Osteoblast (primary cell): ENCODE data around the gene ZNF318. TPM values are rescaled to one million over a fixed set of nuclear protein-coding genes. Genes with fewer than 3 reads are reported as not detected.
A peak's percentile ranks its signal among the peaks of the same experiment; 100 is the strongest.
"Not testable (repeated sequence)": the region's sequence is repeated elsewhere in the genome, so short reads cannot be mapped to it uniquely, and the experiment has no call there.

Source experiments
- DNase-seq: peaks from one replicate; pipeline ENCODE4 v3.0.0; 2011; ENCODE audit warnings: low spot score, mixed read lengths; ENCODE audit not compliant: insufficient read length; ENCODE audit errors: missing footprints
- H2AFZ ChIP-seq: 2 replicates; pipeline ENCODE4 v1.6.0; 2011; ENCODE audit warnings: mild to moderate bottlenecking, low read length
- H3K27ac ChIP-seq: 2 replicates; pipeline ENCODE4 v1.5.1; 2011; ENCODE audit warnings: mild to moderate bottlenecking, low read depth, low read length, moderate library complexity
- H3K27me3 ChIP-seq: 2 replicates; pipeline ENCODE4 v1.6.0; 2012; ENCODE audit warnings: mild to moderate bottlenecking, control low read depth, inconsistent platforms, low read length, moderate library complexity; ENCODE audit not compliant: insufficient read depth
- H3K36me3 ChIP-seq: 2 replicates; pipeline ENCODE4 v1.5.1; 2011; ENCODE audit warnings: mild to moderate bottlenecking, low read length, control low read depth, moderate library complexity; ENCODE audit not compliant: insufficient read depth
- H3K4me1 ChIP-seq: 2 replicates; pipeline ENCODE4 v1.5.1; 2011; ENCODE audit warnings: mild to moderate bottlenecking, low read length, control low read depth, moderate library complexity; ENCODE audit not compliant: insufficient read depth
- H3K4me2 ChIP-seq: 2 replicates; pipeline ENCODE4 v1.6.0; 2011; ENCODE audit warnings: mild to moderate bottlenecking, low read length; ENCODE audit not compliant: insufficient read depth
- H3K4me3 ChIP-seq: fragments of 200-600 bp; sonication (generic); 3 replicates; pipeline ENCODE4 v1.5.1; 2012; ENCODE audit warnings: mild to moderate bottlenecking, low read length, inconsistent platforms; ENCODE audit not compliant: insufficient read depth
- H3K79me2 ChIP-seq: 2 replicates; pipeline ENCODE4 v1.6.0; 2012; ENCODE audit warnings: mild to moderate bottlenecking, low read length, control low read depth, inconsistent platforms; ENCODE audit not compliant: insufficient read depth
- H3K9me3 ChIP-seq: 2 replicates; pipeline ENCODE4 v1.5.1; 2011; ENCODE audit warnings: low read depth, low read length, control low read depth
- H4K20me1 ChIP-seq: 2 replicates; pipeline ENCODE4 v1.6.0; 2012; ENCODE audit warnings: mild to moderate bottlenecking, low read length, control low read depth; ENCODE audit not compliant: insufficient read depth
- CTCF ChIP-seq: IDR thresholded peaks from 2 replicates; pipeline ENCODE4 v1.5.1; 2011; ENCODE audit warnings: mild to moderate bottlenecking, low read depth, low read length, moderate library complexity; ENCODE audit errors: extremely low read depth
- total RNA-seq: library from RNA; depleted of rRNA; stranded (reverse); fragments of >200 nt; gene quantifications from 2 replicates; pipeline ENCODE4 v1.2.3, GENCODE V29; 2012

Gene ZNF318
- total RNA-seq, 1 donor = 12.3 TPM

DNA sequence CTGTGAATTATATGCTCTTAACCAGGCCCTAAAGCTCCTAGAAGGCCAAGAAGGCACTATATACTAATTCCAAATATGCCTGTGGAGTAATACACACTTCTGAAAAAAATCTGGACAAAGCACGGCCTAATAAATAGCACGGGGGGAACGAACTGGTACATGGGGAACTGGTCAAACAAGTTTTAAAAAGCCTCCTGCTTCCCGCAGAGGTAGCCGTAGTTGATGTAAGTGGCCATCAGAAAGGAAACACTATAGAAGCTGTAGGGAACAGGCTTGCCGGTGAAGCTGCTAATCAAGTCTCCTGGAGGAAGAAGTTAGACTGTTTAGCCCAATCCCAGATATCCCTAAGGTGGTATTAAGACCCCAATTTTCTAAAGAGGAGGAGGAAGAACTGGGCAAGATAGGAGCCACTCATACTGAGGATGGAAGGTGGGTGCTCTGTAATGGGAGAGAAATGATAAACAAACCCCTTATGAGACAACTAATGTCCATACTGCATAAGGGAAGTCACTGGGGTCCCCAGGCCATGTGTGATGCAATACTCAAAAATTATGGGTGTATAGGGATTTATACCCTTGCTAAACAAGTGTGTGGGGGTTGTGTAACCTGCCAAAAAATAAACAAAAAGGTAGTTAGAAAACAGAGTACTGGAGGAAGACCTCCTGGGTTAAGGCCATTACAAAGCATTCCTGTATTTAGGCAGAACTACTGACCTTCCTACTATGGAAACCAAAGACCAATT is 27.1 kb upstream of the ZNF318 start:
- Histone ChIP-seq H3K9me3 (no peaks in the 10 kb centered on the region), H3K27ac (no peak overlapping the region)

DNA sequence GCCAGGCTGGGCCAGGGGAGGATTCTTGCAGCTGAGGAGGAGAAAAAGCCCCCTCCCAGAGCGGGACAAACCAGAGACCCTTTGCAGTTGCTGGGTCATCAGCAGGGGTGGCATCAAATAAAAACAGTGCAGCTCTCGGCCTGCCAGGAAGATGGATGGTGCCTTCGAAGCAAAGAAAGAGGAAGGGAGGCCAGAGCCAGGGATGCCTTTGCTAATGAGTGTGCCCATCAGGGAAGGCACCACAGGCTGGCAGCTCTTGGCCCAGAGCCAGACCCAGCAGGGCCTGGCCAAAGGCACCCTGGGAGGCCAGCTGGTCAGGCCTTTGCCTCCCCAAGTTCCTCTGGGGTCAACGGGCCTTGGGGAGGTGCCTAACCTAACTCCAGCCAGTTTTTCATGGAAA is 26.3 kb upstream of the ZNF318 start:
- Histone ChIP-seq H3K27ac (no peak overlapping the region), H4K20me1 (no peaks in the 10 kb centered on the region), H3K4me3 (no peak overlapping the region), H2AFZ (no peak overlapping the region), H3K79me2 (no peaks in the 10 kb centered on the region), H3K27me3 (peaks cover 2% of the 10 kb centered on the region), H3K4me2 (no peak overlapping the region), H3K4me1 (no peaks in the 10 kb centered on the region), H3K9me3 (no peaks in the 10 kb centered on the region), H3K36me3 (no peaks in the 10 kb centered on the region)
- TF ChIP-seq CTCF = no peak
- no peak for DNase-seq

More for the DNA sequence above, 27.1 kb upstream of the ZNF318 start:
- H3K4me1 ChIP-seq = no peaks in the 10 kb centered on the region
- no peak overlapping the region for H3K4me2 ChIP-seq
- no peak for TF ChIP-seq CTCF
- H3K36me3 ChIP-seq = no peaks in the 10 kb centered on the region
- no peaks in the 10 kb centered on the region for H4K20me1 ChIP-seq
- no peak overlapping the region for H3K4me3 ChIP-seq
- no peaks in the 10 kb centered on the region for H3K79me2 ChIP-seq
- no peak overlapping the region for H2AFZ ChIP-seq
- DNase-seq = no peak
- peaks cover 2% of the 10 kb centered on the region for H3K27me3 ChIP-seq

DNA sequence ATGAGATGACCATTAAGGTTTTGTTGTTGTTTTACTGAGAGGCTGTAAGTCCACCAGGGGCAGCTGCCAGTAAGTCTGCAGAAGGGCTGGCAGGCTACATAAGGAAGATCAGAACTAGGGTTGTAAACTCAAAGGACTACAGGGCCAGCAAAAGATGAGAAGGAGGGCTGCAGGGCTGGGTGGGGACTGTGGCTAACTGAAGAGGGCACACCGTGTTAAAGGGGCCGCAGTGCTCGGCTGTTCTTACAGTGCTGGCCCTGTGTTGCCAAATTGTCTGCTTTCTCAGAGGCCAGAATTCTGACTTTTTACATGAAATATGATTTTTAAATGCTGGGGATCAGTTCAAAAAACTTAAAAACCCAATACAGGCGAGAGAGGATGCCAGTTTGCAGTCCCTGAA is 25.5 kb upstream of the ZNF318 start:
- no peak overlapping the region for H3K27ac ChIP-seq
- no peaks in the 10 kb centered on the region for H3K9me3 ChIP-seq
- H2AFZ ChIP-seq = no peak overlapping the region
- no peak for DNase-seq
- H3K4me3 ChIP-seq = no peak overlapping the region
- H3K27me3 ChIP-seq = peaks cover 2% of the 10 kb centered on the region
- no peaks in the 10 kb centered on the region for H3K36me3 ChIP-seq
- no peaks in the 10 kb centered on the region for H3K79me2 ChIP-seq
- no peak overlapping the region for H3K4me2 ChIP-seq
- TF ChIP-seq CTCF = no peak
- H3K4me1 ChIP-seq = no peaks in the 10 kb centered on the region
- H4K20me1 ChIP-seq = no peaks in the 10 kb centered on the region

DNA sequence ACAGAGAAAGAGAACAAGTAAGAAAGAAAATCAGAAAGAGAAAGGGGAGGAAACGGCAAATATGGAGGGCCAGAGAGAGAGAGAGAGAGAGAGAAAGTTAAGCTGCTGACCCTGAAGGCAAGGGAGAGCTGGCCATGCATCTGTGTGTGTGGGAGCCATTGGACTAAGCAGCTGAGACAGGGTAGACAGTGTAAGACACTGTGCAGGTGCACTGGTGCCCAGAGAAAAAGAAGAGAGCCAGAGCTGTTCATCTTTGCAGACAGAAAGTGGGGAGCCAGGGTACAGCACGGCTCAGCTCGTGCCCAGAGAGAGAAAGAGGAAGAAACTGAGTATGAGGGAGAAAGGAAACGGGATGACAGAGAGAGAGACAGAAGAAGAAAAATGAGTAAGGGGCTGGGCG is 24.2 kb upstream of the ZNF318 start:
- no peak for TF ChIP-seq CTCF
- H3K4me2 ChIP-seq = no peak overlapping the region

GRCh38 chr6:43393133-43393532 is 23.7 kb upstream of the ZNF318 start:
- not testable (repeated sequence) for DNase-seq, H4K20me1 ChIP-seq, H3K79me2 ChIP-seq, H3K4me3 ChIP-seq, H3K36me3 ChIP-seq, H3K27me3 ChIP-seq, H3K27ac ChIP-seq, H3K9me3 ChIP-seq, H3K4me1 ChIP-seq, H3K4me2 ChIP-seq
- peak overlapping the region; percentile 10 for H2AFZ ChIP-seq

More for the DNA sequence above, 24.2 kb upstream of the ZNF318 start:
- Histone ChIP-seq H3K4me1 (no peaks in the 10 kb centered on the region), H3K27ac (no peak overlapping the region), H3K4me3 (no peak overlapping the region), H3K9me3 (no peaks in the 10 kb centered on the region), H3K36me3 (no peaks in the 10 kb centered on the region), H3K27me3 (no peaks in the 10 kb centered on the region), H3K79me2 (no peaks in the 10 kb centered on the region), H4K20me1 (no peaks in the 10 kb centered on the region), H2AFZ (peak overlapping the region; percentile 10)
- DNase-seq = no peak
